Activated CD4-positive, alpha-beta memory T cell treated with anti-CD3 and anti-CD28 coated beads, Interleukin-2, amount 10 ng/mL, durations not matched to agents 7 days and 5 days (primary cell): ENCODE measurements around the gene SIRPA. TPM values are rescaled to one million over a fixed set of nuclear protein-coding genes. Genes with fewer than 3 reads are reported as not detected.

Source experiments
- CTCF ChIA-PET: fragments of 350-600 bp; sonication (Branson Sonifier 250); formaldehyde crosslinking; loops from one replicate; lab custom pipeline; 2021; ENCODE audit warnings: antibody characterized with exemption, inconsistent platforms; lab: Charles Lee
- POLR2A ChIA-PET: fragments of 350-600 bp; sonication (Branson Sonifier 250); formaldehyde crosslinking; loops from one replicate; lab custom pipeline; 2021; ENCODE audit warnings: antibody characterized with exemption; lab: Charles Lee
- DNase-seq: peaks from one replicate; pipeline ENCODE4 v3.0.0-alpha.2; 2020
- H3K27ac Mint-ChIP-seq: one replicate; pipeline ENCODE4 v1.8.0; 2021; ENCODE audit warnings: mild to moderate bottlenecking, mixed read lengths
- H3K27me3 Mint-ChIP-seq: one replicate; pipeline ENCODE4 v1.8.0; 2021; ENCODE audit warnings: mixed read lengths
- H3K36me3 Mint-ChIP-seq: one replicate; pipeline ENCODE4 v1.8.0; 2021; ENCODE audit warnings: low read depth, mixed read lengths
- H3K4me1 Mint-ChIP-seq: one replicate; pipeline ENCODE4 v1.8.0; 2021; ENCODE audit warnings: mixed read lengths
- H3K4me3 Mint-ChIP-seq: one replicate; pipeline ENCODE4 v1.8.0; 2021; ENCODE audit warnings: mild to moderate bottlenecking, mixed read lengths
- H3K9me3 Mint-ChIP-seq: one replicate; pipeline ENCODE4 v1.8.0; 2021; ENCODE audit warnings: mixed read lengths
- total RNA-seq, 2 experiments: library from RNA; stranded (reverse); gene quantifications; one replicate each; pipeline ENCODE4 v1.2.3, GENCODE V29; 2021

The SIRPA gene
- not detected for total RNA-seq

- Mint-ChIP-seq H3K27ac (no peak within 1 kb of the TSS), H3K4me3 (no peak within 1 kb of the TSS), H3K36me3 (no peaks in the 10 kb centered on the region), H3K4me1 (peaks cover 1% of the 10 kb centered on the region), H3K27me3 (peaks cover 65% of the 10 kb centered on the region), H3K9me3 (no peaks in the 10 kb centered on the region)
- ChIA-PET CTCF (no interaction called here), POLR2A (no interaction called here)
- DNase-seq, result no peak
Observed at GRCh38 chr20:1894951-1895673, at the start of gene SIRPA. Gene SIRPA (plus strand): TSS chr20:1895407. CDS start chr20:1895448, 41 bp downstream.

- Mint-ChIP-seq H3K27ac (no peak overlapping the region), H3K4me3 (no peak overlapping the region), H3K9me3 (no peaks in the 10 kb centered on the region), H3K27me3 (peaks cover 2% of the 10 kb centered on the region), H3K4me1 (peaks cover 13% of the 10 kb centered on the region), H3K36me3 (no peaks in the 10 kb centered on the region)
- DNase-seq, result no peak
- CTCF ChIA-PET, result no interaction called here
- POLR2A ChIA-PET, result no interaction called here
Observed at GRCh38 chr20:1845701-1846100, 49.5 kb upstream of the SIRPA start.

GRCh38 chr20:1846341-1846740 is 48.9 kb upstream of the SIRPA start:
- ChIA-PET POLR2A (no interaction called here), CTCF (no interaction called here)
- no peak overlapping the region for H3K4me3 Mint-ChIP-seq
- peaks cover 2% of the 10 kb centered on the region for H3K27me3 Mint-ChIP-seq
- H3K36me3 Mint-ChIP-seq, result no peaks in the 10 kb centered on the region
- H3K27ac Mint-ChIP-seq, result no peak overlapping the region
- no peak for DNase-seq
- peaks cover 17% of the 10 kb centered on the region for H3K4me1 Mint-ChIP-seq
- no peaks in the 10 kb centered on the region for H3K9me3 Mint-ChIP-seq

GRCh38 chr20:1846876-1847275 is 48.3 kb upstream of the SIRPA start:
- CTCF ChIA-PET, result no interaction called here
- H3K4me1 Mint-ChIP-seq, result peaks cover 17% of the 10 kb centered on the region

GRCh38 chr20:1847780-1848179 is 47.4 kb upstream of the SIRPA start:
- no peak overlapping the region for H3K4me3 Mint-ChIP-seq

More at GRCh38 chr20:1846876-1847275, 48.3 kb upstream of the SIRPA start:
- Mint-ChIP-seq H3K4me3 (no peak overlapping the region), H3K27me3 (peaks cover 2% of the 10 kb centered on the region), H3K27ac (no peak overlapping the region), H3K9me3 (no peaks in the 10 kb centered on the region), H3K36me3 (no peaks in the 10 kb centered on the region)
- POLR2A ChIA-PET, result no interaction called here
- DNase-seq, result no peak

GRCh38 chr20:1848373-1848772 is 46.8 kb upstream of the SIRPA start:
- CTCF ChIA-PET, result no interaction called here
- Mint-ChIP-seq H3K36me3 (no peaks in the 10 kb centered on the region), H3K4me1 (peaks cover 17% of the 10 kb centered on the region), H3K27me3 (no peaks in the 10 kb centered on the region), H3K4me3 (no peak overlapping the region), H3K9me3 (no peaks in the 10 kb centered on the region), H3K27ac (no peak overlapping the region)
- POLR2A ChIA-PET, result no interaction called here
- DNase-seq, result no peak

More at GRCh38 chr20:1847780-1848179, 47.4 kb upstream of the SIRPA start:
- H3K27me3 Mint-ChIP-seq, result no peaks in the 10 kb centered on the region
- POLR2A ChIA-PET, result no interaction called here
- DNase-seq, result no peak
- H3K4me1 Mint-ChIP-seq, result peaks cover 17% of the 10 kb centered on the region
- H3K36me3 Mint-ChIP-seq, result no peaks in the 10 kb centered on the region
- H3K9me3 Mint-ChIP-seq, result no peaks in the 10 kb centered on the region
- H3K27ac Mint-ChIP-seq, result no peak overlapping the region
- CTCF ChIA-PET, result no interaction called here

DNA sequence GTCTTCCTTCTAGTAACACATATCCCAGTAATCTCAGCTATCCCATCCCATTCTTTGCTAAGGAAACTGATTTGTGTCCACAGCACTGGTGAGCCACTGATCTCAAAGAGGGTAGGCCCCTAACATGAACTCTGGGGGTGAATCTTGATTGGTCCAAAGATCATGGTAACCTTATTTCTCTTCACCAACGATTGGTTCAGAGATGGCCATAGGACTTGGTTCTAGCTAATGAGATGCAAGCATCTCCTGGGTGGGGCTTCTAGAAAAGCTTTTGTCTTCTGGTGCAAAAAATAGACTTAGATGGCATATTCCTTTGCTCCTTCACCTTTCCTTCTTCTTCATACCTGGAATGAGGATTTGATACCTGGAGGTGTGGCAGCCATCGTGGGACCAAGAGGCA is 43.8 kb upstream of the SIRPA start:
- no peak for DNase-seq
- no peak overlapping the region for H3K4me3 Mint-ChIP-seq
- H3K27ac Mint-ChIP-seq, result no peak overlapping the region
- peaks cover 5% of the 10 kb centered on the region for H3K27me3 Mint-ChIP-seq
- CTCF ChIA-PET, result interaction anchor here (0.7 kb wide), 1 partner anchor 12 kb away, joined by 3 read pairs; no protein-coding TSS in a partner anchor
- no peaks in the 10 kb centered on the region for H3K36me3 Mint-ChIP-seq
- POLR2A ChIA-PET, result no interaction called here
- peaks cover 14% of the 10 kb centered on the region for H3K4me1 Mint-ChIP-seq
- H3K9me3 Mint-ChIP-seq, result no peaks in the 10 kb centered on the region

GRCh38 chr20:1853473-1853872 is 41.7 kb upstream of the SIRPA start:
- Mint-ChIP-seq H3K9me3 (no peaks in the 10 kb centered on the region), H3K36me3 (no peaks in the 10 kb centered on the region), H3K27ac (no peak overlapping the region), H3K27me3 (peaks cover 7% of the 10 kb centered on the region), H3K4me1 (peaks cover 14% of the 10 kb centered on the region), H3K4me3 (no peak overlapping the region)
- POLR2A ChIA-PET, result interaction anchor here (0.6 kb wide), 1 partner anchor 296 kb away, joined by 3 read pairs; the partner anchor contains the start of gene SIRPD
- CTCF ChIA-PET, result no interaction called here
- DNase-seq, result no peak

DNA sequence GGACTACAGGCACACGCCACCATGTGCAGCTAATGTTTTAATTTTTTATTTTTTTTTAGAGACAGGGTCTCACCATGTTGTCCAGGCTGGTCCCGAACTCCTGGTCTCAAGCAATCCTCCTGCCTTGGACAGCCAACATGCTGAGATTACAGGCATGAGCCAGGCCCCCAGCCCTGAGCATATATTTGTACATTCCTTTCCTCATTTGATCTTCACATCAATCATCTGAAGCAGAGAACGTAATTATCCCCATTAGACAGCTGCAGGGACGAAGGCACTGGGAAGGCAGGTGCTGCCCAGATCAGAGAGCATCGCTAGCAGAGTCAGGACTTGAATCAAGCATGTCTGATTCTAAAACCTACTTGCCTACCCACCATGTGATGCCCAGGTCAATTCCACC is 41.0 kb upstream of the SIRPA start:
- H3K9me3 Mint-ChIP-seq, result no peaks in the 10 kb centered on the region
- H3K4me1 Mint-ChIP-seq, result peaks cover 13% of the 10 kb centered on the region
- H3K4me3 Mint-ChIP-seq, result no peak overlapping the region
- DNase-seq, result no peak
- no peak overlapping the region for H3K27ac Mint-ChIP-seq
- ChIA-PET CTCF (no interaction called here), POLR2A (no interaction called here)
- no peaks in the 10 kb centered on the region for H3K36me3 Mint-ChIP-seq
- peaks cover 7% of the 10 kb centered on the region for H3K27me3 Mint-ChIP-seq

GRCh38 chr20:1855109-1855508 is 40.1 kb upstream of the SIRPA start:
- Mint-ChIP-seq H3K27me3 (peaks cover 10% of the 10 kb centered on the region), H3K4me1 (peaks cover 11% of the 10 kb centered on the region), H3K27ac (no peak overlapping the region), H3K9me3 (no peaks in the 10 kb centered on the region), H3K4me3 (no peak overlapping the region), H3K36me3 (no peaks in the 10 kb centered on the region)
- ChIA-PET CTCF (no interaction called here), POLR2A (no interaction called here)
- no peak for DNase-seq

DNA sequence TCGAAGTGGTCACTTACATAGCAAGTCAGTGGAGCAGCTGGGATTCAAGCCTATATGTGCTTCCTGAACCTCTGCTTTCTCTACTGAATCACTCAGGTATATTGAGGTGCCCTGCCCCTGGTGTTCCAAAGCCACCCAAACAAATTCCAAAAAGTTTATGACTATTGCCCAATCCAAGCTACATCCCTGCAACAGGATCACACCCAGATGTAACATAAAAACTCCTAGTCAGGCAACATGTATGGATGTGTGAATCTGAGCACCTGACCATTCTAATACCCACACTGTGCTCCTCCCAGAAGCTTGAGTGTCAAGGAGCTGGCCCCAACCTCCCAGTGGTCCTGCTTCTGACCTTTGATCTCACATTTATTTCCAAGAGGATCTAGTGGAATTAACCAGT is 39.5 kb upstream of the SIRPA start:
- no peak overlapping the region for H3K27ac Mint-ChIP-seq
- no peak overlapping the region for H3K4me3 Mint-ChIP-seq
- no peak for DNase-seq
- H3K27me3 Mint-ChIP-seq, result peaks cover 10% of the 10 kb centered on the region
- peaks cover 5% of the 10 kb centered on the region for H3K4me1 Mint-ChIP-seq
- ChIA-PET POLR2A (no interaction called here), CTCF (no interaction called here)
- no peaks in the 10 kb centered on the region for H3K36me3 Mint-ChIP-seq
- H3K9me3 Mint-ChIP-seq, result no peaks in the 10 kb centered on the region

GRCh38 chr20:1856424-1856823 is 38.8 kb upstream of the SIRPA start:
- Mint-ChIP-seq H3K9me3 (no peaks in the 10 kb centered on the region), H3K27ac (no peak overlapping the region), H3K4me3 (no peak overlapping the region), H3K36me3 (no peaks in the 10 kb centered on the region), H3K27me3 (peaks cover 10% of the 10 kb centered on the region), H3K4me1 (no peaks in the 10 kb centered on the region)
- ChIA-PET POLR2A (no interaction called here), CTCF (no interaction called here)
- DNase-seq, result no peak

- Mint-ChIP-seq H3K36me3 (no peaks in the 10 kb centered on the region), H3K27me3 (peaks cover 10% of the 10 kb centered on the region), H3K4me1 (no peaks in the 10 kb centered on the region), H3K9me3 (no peaks in the 10 kb centered on the region), H3K27ac (no peak overlapping the region), H3K4me3 (no peak overlapping the region)
- DNase-seq, result no peak
- ChIA-PET POLR2A (no interaction called here), CTCF (no interaction called here)
Observed at GRCh38 chr20:1857466-1857865, 37.7 kb upstream of the SIRPA start.

GRCh38 chr20:1858871-1859270 is 36.3 kb upstream of the SIRPA start:
- CTCF ChIA-PET, result interaction anchor here (0.7 kb wide), 1 partner anchor 82 kb away, joined by 4 read pairs; no protein-coding TSS in a partner anchor

More at GRCh38 chr20:1858871-1859270, 36.3 kb upstream of the SIRPA start:
- Mint-ChIP-seq H3K27me3 (peaks cover 16% of the 10 kb centered on the region), H3K36me3 (no peaks in the 10 kb centered on the region), H3K4me3 (no peak overlapping the region), H3K4me1 (no peaks in the 10 kb centered on the region), H3K27ac (no peak overlapping the region), H3K9me3 (no peaks in the 10 kb centered on the region)
- POLR2A ChIA-PET, result no interaction called here
- DNase-seq, result no peak
